ENCODE data around the gene EFCAB13. TPM values are rescaled to one million over a fixed set of nuclear protein-coding genes. Genes with fewer than 3 reads are reported as not detected.

The EFCAB13 gene
- total and polyA plus RNA-seq, 4 donors = 0.56 to 21.4 (median 3.6) TPM

DNA sequence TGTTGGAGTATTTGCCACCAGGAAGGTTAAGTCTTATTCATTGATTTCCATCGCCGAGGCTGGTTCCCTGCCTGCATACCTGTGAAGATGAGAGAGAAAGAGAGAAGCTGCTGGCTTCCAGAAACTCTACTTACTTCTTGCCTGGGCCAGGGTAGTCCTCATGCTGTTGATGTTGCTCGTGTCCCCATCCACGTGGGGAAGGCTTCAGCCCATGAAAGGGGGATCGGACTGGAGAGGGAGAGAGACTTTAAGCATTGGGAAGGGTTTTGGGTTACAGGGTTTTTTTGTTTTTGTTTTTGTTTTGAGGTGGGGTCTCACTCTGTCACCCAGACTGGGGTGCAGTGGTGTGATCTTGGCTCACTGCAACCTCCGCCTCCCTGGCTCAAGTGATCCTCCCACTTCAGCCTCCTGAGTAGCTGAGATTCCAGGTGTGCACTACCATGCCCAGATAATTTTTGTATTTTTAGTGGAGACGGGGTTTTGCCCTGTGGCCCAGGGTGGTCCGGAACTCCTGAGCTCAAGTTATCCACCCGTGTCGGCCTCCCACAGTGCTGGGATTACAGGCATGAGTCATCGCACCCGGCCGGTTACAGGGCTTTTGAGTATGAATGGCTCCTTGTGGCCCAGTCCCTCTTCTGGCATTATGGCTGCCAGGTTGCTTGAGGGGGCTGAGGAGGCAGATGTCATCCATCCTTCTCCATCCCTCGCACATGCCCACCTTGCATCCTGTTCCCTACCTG lies 43.5 kb upstream of the EFCAB13 start:
- Histone ChIP-seq H3K36me3 (ENCODE audit: control insufficient read depth in 4 of 4, insufficient read depth in 4 of 4, low read length in 4 of 4) (no peaks in the 10 kb centered on the region), H3K4me3 (no peak overlapping the region), H3K4me1 (ENCODE audit: control insufficient read depth in 5 of 5, insufficient read depth in 5 of 5, low read length in 5 of 5) (peaks cover 17 to 33% (median 26%) of the 10 kb centered on the region in 5 donors), H3K27me3 (ENCODE audit: control insufficient read depth in 3 of 3, insufficient read depth in 3 of 3, low read length in 2 of 3) (no peaks in the 10 kb centered on the region), H3K9ac (ENCODE audit: insufficient read depth in 1 of 2, low read length in 2 of 2) (no peak overlapping the region), H3K9me3 (ENCODE audit: control insufficient read depth in 4 of 4, insufficient read depth in 3 of 4, low read length in 3 of 4) (no peaks in the 10 kb centered on the region), H3K27ac (ENCODE audit: low read depth in 1 of 2, low read length in 1 of 2) (peak overlapping the region; percentile 51 to 91)
- WGBS, 2 donors = 92 to 95% methylated on average over 14 of the region's 14 CpGs
- ATAC-seq (ENCODE audit: insufficient read depth, low FRiP score) = no peak
- no peak for DNase-seq
- TF ChIP-seq, protein P1, sequence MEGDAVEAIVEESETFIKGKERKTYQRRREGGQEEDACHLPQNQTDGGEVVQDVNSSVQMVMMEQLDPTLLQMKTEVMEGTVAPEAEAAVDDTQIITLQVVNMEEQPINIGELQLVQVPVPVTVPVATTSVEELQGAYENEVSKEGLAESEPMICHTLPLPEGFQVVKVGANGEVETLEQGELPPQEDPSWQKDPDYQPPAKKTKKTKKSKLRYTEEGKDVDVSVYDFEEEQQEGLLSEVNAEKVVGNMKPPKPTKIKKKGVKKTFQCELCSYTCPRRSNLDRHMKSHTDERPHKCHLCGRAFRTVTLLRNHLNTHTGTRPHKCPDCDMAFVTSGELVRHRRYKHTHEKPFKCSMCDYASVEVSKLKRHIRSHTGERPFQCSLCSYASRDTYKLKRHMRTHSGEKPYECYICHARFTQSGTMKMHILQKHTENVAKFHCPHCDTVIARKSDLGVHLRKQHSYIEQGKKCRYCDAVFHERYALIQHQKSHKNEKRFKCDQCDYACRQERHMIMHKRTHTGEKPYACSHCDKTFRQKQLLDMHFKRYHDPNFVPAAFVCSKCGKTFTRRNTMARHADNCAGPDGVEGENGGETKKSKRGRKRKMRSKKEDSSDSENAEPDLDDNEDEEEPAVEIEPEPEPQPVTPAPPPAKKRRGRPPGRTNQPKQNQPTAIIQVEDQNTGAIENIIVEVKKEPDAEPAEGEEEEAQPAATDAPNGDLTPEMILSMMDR (IDR thresholded peaks at IDR 0.05; ENCODE audit: control extremely low read depth, extremely low read depth) = no peak

DNA sequence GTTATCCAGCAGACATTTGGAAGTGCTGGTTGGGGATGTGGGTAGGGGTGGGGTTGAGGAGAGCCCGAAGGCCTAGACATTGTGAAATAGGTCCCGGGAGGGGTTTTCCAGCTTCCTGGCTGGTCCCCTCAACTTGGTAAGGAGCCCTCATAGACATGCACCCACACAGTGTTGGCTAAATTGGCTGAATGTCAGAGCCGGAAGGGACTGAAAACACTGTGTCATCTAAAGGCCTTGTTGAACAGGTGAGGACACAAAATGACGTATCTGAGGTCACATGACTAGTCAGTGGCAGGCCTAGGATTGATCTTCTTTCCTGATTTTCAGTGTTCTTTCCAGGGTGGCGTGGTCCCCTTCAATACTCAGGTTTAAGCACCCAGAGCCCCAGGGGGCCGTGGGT lies 42.5 kb upstream of the EFCAB13 start:
- DNase-seq (no peak), ATAC-seq (ENCODE audit: insufficient read depth, low FRiP score) (no peak)
- H3K9ac ChIP-seq (ENCODE audit: insufficient read depth in 1 of 2, low read length in 2 of 2) = no peak overlapping the region
- TF ChIP-seq, protein P1 (IDR thresholded peaks at IDR 0.05; ENCODE audit: control extremely low read depth, extremely low read depth) = no peak
- H3K27me3 ChIP-seq (ENCODE audit: control insufficient read depth in 3 of 3, insufficient read depth in 3 of 3, low read length in 2 of 3) = no peaks in the 10 kb centered on the region
- H3K36me3 ChIP-seq (ENCODE audit: control insufficient read depth in 4 of 4, insufficient read depth in 4 of 4, low read length in 4 of 4) = no peaks in the 10 kb centered on the region
- 66 to 67% methylated on average over 6 of the region's 6 CpGs for WGBS, 2 donors
- no peak overlapping the region for H3K27ac ChIP-seq (ENCODE audit: low read depth in 1 of 2, low read length in 1 of 2)
- no peaks in the 10 kb centered on the region for H3K9me3 ChIP-seq (ENCODE audit: control insufficient read depth in 4 of 4, insufficient read depth in 3 of 4, low read length in 3 of 4)
- peaks cover 11 to 23% (median 17%) of the 10 kb centered on the region in 5 donors for H3K4me1 ChIP-seq (ENCODE audit: control insufficient read depth in 5 of 5, insufficient read depth in 5 of 5, low read length in 5 of 5)
- H3K4me3 ChIP-seq = no peak overlapping the region

DNA sequence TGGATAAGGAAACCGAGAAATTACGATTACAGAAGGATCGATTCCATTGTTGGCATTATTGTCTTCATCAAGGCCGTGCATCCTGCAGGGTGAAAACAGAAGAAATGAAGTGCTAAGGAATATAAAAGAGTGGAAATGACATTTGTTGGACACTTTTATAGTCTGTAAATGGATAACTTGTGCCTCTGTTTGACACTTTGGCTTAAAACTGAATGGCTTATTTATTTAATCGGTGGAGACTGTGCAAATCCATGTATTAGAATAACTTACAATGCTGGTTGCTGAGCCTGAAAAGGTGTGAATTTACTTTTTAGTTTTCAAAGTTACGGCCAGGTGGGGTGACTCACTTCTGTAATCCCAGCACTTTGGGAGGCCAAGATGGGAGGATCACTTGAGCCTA lies 38.8 kb upstream of the EFCAB13 start:
- Histone ChIP-seq H3K9ac (ENCODE audit: insufficient read depth in 1 of 2, low read length in 2 of 2) (no peak overlapping the region), H3K4me3 (no peak overlapping the region), H3K27ac (ENCODE audit: low read depth in 1 of 2, low read length in 1 of 2) (no peak overlapping the region), H3K4me1 (ENCODE audit: control insufficient read depth in 5 of 5, insufficient read depth in 5 of 5, low read length in 5 of 5) (peaks cover 0 to 5% (median 0%) of the 10 kb centered on the region in 5 donors), H3K36me3 (ENCODE audit: control insufficient read depth in 4 of 4, insufficient read depth in 4 of 4, low read length in 4 of 4) (no peaks in the 10 kb centered on the region), H3K9me3 (ENCODE audit: control insufficient read depth in 4 of 4, insufficient read depth in 3 of 4, low read length in 3 of 4) (no peaks in the 10 kb centered on the region), H3K27me3 (ENCODE audit: control insufficient read depth in 3 of 3, insufficient read depth in 3 of 3, low read length in 2 of 3) (no peaks in the 10 kb centered on the region)
- TF ChIP-seq, protein P1 (IDR thresholded peaks at IDR 0.05; ENCODE audit: control extremely low read depth, extremely low read depth) = no peak
- DNase-seq (no peak), ATAC-seq (ENCODE audit: insufficient read depth, low FRiP score) (no peak)
- WGBS, 2 donors = 93 to 96% methylated on average over 6 of the region's 6 CpGs
